ENCODE results near the gene SLC48A1. TPM values are rescaled to one million over a fixed set of nuclear protein-coding genes. Genes with fewer than 3 reads are reported as not detected.

SLC48A1 gene
- total RNA-seq, 2 experiments from 2014 or later = 12.0 to 12.9 TPM

- POLR2A ChIA-PET = no interaction called here
These were observed 20.1 kb downstream of the SLC48A1 start for GRCh38 chr12:47793015-47793681.

GRCh38 chr12:47794679-47795078, 21.6 kb downstream of the SLC48A1 start:
- POLR2A ChIA-PET = no interaction called here
- CTCF ChIA-PET = interaction anchor here (0.7 kb wide), 1 partner anchor 53 kb away, joined by 3 read pairs; no protein-coding TSS in a partner anchor

More at GRCh38 chr12:47793015-47793681, 20.1 kb downstream of the SLC48A1 start:
- CTCF ChIA-PET = interaction anchor here (0.9 to 1.2 kb wide), 3 partner anchors 45 to 78 kb away, joined by 3 to 4 read pairs (median 3); no protein-coding TSS in a partner anchor

- ChIA-PET POLR2A (interaction anchor here (0.6 kb wide), 1 partner anchor 166 kb away, joined by 5 read pairs; no protein-coding TSS in a partner anchor), CTCF (interaction anchor here (0.9 kb wide), 1 partner anchor 9 kb away, joined by 6 read pairs; no protein-coding TSS in a partner anchor)
These were observed 22.2 kb downstream of the SLC48A1 start for GRCh38 chr12:47795121-47795813.

GRCh38 chr12:47795814-47796411, 22.9 kb downstream of the SLC48A1 start:
- CTCF ChIA-PET = interaction anchor here (0.8 to 0.9 kb wide), 2 partner anchors 8 to 16 kb away, joined by 3 to 6 read pairs; no protein-coding TSS in a partner anchor
- POLR2A ChIA-PET = interaction anchor here (0.6 kb wide), 2 partner anchors 156 to 165 kb away, joined by 5 to 7 read pairs; no protein-coding TSS in a partner anchor

GRCh38 chr12:47797441-47797840, 24.4 kb downstream of the SLC48A1 start:
- POLR2A ChIA-PET = interaction anchor here (0.7 to 1.4 kb wide), 3 partner anchors 19 to 41 kb away, joined by 4 read pairs; no protein-coding TSS in a partner anchor
- CTCF ChIA-PET = interaction anchor here (0.7 to 2.6 kb wide), 9 partner anchors 11 to 89 kb away, joined by 3 to 20 read pairs (median 3); no protein-coding TSS in a partner anchor

GRCh38 chr12:47798382-47798948, 25.4 kb downstream of the SLC48A1 start:
- POLR2A ChIA-PET = interaction anchor here (1.2 to 1.4 kb wide), 2 partner anchors 10 to 20 kb away, joined by 4 read pairs; no protein-coding TSS in a partner anchor
- CTCF ChIA-PET = interaction anchor here (0.8 to 2.6 kb wide), 6 partner anchors 9 to 56 kb away, joined by 3 to 20 read pairs (median 4); no protein-coding TSS in a partner anchor

- POLR2A ChIA-PET = no interaction called here
- CTCF ChIA-PET = interaction anchor here (1.5 to 2.6 kb wide), 2 partner anchors 39 to 84 kb away, joined by 4 to 20 read pairs; no protein-coding TSS in a partner anchor
These were observed 26.4 kb downstream of the SLC48A1 start for GRCh38 chr12:47799357-47799955.

GRCh38 chr12:47800582-47800981, 27.5 kb downstream of the SLC48A1 start:
- POLR2A ChIA-PET = no interaction called here

GRCh38 chr12:47801170-47801903, 28.3 kb downstream of the SLC48A1 start:
- ChIA-PET CTCF (interaction anchor here (0.9 to 3.5 kb wide), 9 partner anchors 9 to 60 kb away, joined by 3 to 13 read pairs (median 5); no protein-coding TSS in a partner anchor), POLR2A (interaction anchor here (1.0 kb wide), 1 partner anchor 32 kb away, joined by 4 read pairs; no protein-coding TSS in a partner anchor)

More at GRCh38 chr12:47800582-47800981, 27.5 kb downstream of the SLC48A1 start:
- CTCF ChIA-PET = interaction anchor here (1.3 to 3.5 kb wide), 7 partner anchors 12 to 85 kb away, joined by 3 to 13 read pairs (median 5); no protein-coding TSS in a partner anchor

GRCh38 chr12:47801904-47802246, 28.8 kb downstream of the SLC48A1 start:
- POLR2A ChIA-PET = interaction anchor here (1.0 kb wide), 2 partner anchors 17 to 31 kb away, joined by 3 to 4 read pairs; partner anchors contain the start of gene HDAC7

GRCh38 chr12:47802312-47802711, 29.3 kb downstream of the SLC48A1 start:
- ChIA-PET CTCF (interaction anchor here (0.9 to 3.5 kb wide), 7 partner anchors 8 to 36 kb away, joined by 3 to 13 read pairs (median 5); no protein-coding TSS in a partner anchor), POLR2A (interaction anchor here (1.0 kb wide), 1 partner anchor 17 kb away, joined by 3 read pairs; the partner anchor contains the start of gene HDAC7)

More at GRCh38 chr12:47801904-47802246, 28.8 kb downstream of the SLC48A1 start:
- CTCF ChIA-PET = interaction anchor here (0.9 to 3.5 kb wide), 9 partner anchors 9 to 60 kb away, joined by 3 to 13 read pairs (median 5); no protein-coding TSS in a partner anchor

- POLR2A ChIA-PET = no interaction called here
- CTCF ChIA-PET = interaction anchor here (1.1 to 12.3 kb wide), 6 partner anchors 8 to 88 kb away, joined by 3 to 185 read pairs (median 9); no protein-coding TSS in a partner anchor
These were observed 30.3 kb downstream of the SLC48A1 start for GRCh38 chr12:47803191-47803875.

GRCh38 chr12:47804171-47804570, 31.1 kb downstream of the SLC48A1 start:
- ChIA-PET CTCF (interaction anchor here (0.5 to 12.3 kb wide), 7 partner anchors 9 to 88 kb away, joined by 3 to 185 read pairs (median 3); no protein-coding TSS in a partner anchor), POLR2A (interaction anchor here (1.1 kb wide), 1 partner anchor 28 kb away, joined by 5 read pairs; no protein-coding TSS in a partner anchor)

- CTCF ChIA-PET = interaction anchor here (1.0 to 12.3 kb wide), 3 partner anchors 32 to 90 kb away, joined by 3 to 185 read pairs (median 3); no protein-coding TSS in a partner anchor
- POLR2A ChIA-PET = interaction anchor here (1.1 kb wide), 1 partner anchor 26 kb away, joined by 5 read pairs; no protein-coding TSS in a partner anchor
These were observed 32.4 kb downstream of the SLC48A1 start for GRCh38 chr12:47805417-47805816.

GRCh38 chr12:47807338-47807737, 34.3 kb downstream of the SLC48A1 start:
- CTCF ChIA-PET = interaction anchor here (0.9 to 12.3 kb wide), 11 partner anchors 10 to 92 kb away, joined by 3 to 185 read pairs (median 4); partner anchors contain the start of gene HDAC7
- POLR2A ChIA-PET = interaction anchor here (1.2 to 2.8 kb wide), 7 partner anchors 9 to 78 kb away, joined by 4 to 39 read pairs (median 8); partner anchors contain the start of gene HDAC7

GRCh38 chr12:47808050-47808449, 35.0 kb downstream of the SLC48A1 start:
- CTCF ChIA-PET = interaction anchor here (0.9 to 12.3 kb wide), 11 partner anchors 10 to 93 kb away, joined by 3 to 185 read pairs (median 4); partner anchors contain the start of genes HDAC7 and SLC48A1

More at GRCh38 chr12:47808050-47808449, 35.0 kb downstream of the SLC48A1 start:
- POLR2A ChIA-PET = interaction anchor here (0.8 to 2.8 kb wide), 8 partner anchors 10 to 77 kb away, joined by 4 to 39 read pairs (median 6); partner anchors contain the start of gene HDAC7

All from activated CD8-positive, alpha-beta memory T cell treated with anti-CD3 and anti-CD28 coated beads for 36 hours (primary cell).